KOPT-K1 (cell line): ENCODE data around the gene GRK5.

ENCODE experiments used
- H3K27ac ChIP-seq: fragments of 200-600 bp; sonication (generic); 2 replicates; pipeline ENCODE4 v1.5.1; 2016; ENCODE audit warnings: antibody characterized with exemption, mild to moderate bottlenecking, low read depth, low read length; ENCODE audit not compliant: poor library complexity, severe bottlenecking
- H3K36me3 ChIP-seq: fragments of 200-600 bp; sonication (generic); 2 replicates; pipeline ENCODE4 v1.5.1; 2017; ENCODE audit warnings: antibody characterized with exemption, mild to moderate bottlenecking, low read length, moderate library complexity; ENCODE audit not compliant: insufficient read depth
- H3K9me3 ChIP-seq: fragments of 200-600 bp; sonication (generic); 2 replicates; pipeline ENCODE4 v1.5.1; 2017; ENCODE audit warnings: antibody characterized with exemption, low read length, mild to moderate bottlenecking; ENCODE audit not compliant: insufficient read depth, poor library complexity, severe bottlenecking

Gene GRK5

DNA sequence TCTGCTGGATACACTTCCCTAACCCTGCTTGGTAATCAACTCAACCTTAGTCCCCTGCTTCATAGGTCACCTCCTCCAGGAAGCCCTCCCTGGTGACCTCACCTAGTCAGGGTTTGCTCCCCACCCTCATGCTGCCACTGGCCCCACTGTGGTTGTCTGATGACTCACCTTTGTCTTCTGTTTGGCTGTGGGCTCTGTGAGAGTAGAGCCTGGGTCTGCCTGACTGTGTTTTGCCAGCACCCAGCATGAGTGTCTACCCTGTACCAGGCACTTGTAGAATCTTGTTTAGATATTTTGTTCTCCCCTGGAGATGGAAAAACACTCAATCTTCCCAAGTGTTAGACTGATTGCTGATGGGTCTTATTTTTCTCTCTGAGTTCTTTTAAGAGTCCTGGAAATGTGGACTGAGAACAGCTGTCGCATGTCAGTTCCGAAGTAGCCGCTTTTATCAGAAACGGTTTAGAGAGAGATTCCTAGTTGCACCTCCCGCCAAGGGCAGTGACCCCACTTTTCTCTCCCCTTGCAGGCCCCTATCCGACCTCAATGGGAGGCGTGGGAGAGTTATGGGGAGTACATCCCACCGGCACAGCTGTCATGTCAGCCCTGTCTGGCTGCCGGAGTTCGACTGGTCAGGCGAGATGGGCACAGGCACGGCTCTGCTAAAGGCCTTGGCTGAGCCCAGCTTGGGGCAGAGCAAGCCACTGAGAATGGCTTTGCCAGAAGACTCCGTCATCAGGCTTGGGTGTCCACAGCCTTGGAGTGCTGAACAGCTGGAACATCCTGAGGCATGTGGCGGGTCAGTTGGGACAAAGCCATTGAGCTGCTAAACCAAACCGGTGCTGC is 134.3 kb downstream of the GRK5 start:
- Histone ChIP-seq H3K9me3 (no peaks in the 10 kb centered on the region), H3K36me3 (no peaks in the 10 kb centered on the region), H3K27ac (no peak overlapping the region)

DNA sequence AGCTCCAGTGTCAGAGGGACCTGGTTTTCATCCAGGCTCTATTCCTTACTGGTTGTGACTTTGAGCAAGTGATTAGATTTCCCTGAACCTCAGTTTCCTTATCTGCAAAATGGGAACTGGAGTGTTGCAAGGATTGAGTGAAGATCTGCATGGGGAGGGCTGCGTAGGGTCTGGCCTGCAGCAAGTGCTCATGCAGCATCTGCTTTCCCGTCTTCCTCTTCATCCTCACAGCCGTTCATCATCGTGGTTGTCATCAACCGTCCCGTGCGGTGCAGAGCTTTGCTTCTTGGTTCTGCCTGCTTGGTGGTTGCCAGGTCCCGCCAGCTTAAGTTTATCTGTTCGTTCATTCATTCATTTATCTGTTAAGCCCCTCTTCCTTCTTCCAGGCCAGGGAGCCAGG is 135.0 kb downstream of the GRK5 start:
- H3K9me3 ChIP-seq: no peaks in the 10 kb centered on the region
- no peak overlapping the region for H3K27ac ChIP-seq
- H3K36me3 ChIP-seq: no peaks in the 10 kb centered on the region; the same call in 1 of the 2 replicates

DNA sequence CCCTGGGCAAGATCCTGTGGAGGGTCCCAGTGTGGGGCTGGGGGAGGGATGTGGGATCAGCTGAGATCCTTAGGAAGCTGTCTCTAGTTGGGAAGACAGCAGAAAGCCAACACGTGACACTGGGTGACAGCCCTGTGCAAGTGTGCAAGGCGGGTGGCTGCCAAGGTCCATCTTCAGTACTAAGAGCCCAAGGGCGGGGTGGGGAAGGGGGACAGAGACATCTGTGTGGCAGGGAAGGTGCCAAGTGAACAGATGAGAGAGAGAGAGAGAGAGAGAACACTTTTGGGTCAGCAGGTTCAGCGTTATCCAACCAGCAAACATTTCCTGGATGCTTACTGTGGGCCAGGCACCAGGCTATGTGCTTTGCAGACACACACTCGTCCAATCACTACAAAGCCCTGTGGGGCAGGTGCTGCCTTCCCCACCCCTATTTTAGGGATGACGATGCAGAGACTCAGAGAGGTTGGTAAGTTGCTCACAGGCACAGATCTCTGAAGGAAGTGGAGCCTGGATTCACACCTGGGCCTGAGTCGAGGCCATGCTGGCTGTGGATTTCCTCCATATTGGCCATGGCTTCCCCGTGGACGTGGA is 135.7 kb downstream of the GRK5 start:
- H3K9me3 ChIP-seq: no peaks in the 10 kb centered on the region
- H3K27ac ChIP-seq: no peak overlapping the region
- no peaks in the 10 kb centered on the region; the same call in 1 of the 2 replicates for H3K36me3 ChIP-seq

DNA sequence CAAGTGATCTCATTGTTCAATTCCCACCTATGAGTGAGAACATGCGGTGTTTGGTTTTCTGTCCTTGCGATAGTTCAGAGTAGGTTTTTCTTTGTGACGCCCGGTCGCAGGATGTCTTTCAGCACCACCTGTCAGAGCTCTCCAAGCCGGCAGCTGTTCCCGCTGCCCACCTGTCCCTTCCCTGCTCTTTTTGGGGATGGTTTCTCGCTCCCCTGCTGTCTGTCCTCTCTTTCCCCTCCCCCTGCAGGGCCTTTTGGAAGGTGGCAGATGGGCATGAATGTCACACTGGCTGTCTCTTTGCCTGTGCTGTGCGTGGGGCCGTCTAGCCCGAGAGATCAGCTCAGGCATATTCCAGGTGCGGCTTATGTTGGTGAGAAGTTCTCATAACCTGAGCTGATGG is 137.0 kb downstream of the GRK5 start:
- Histone ChIP-seq H3K36me3 (peaks cover 3% of the 10 kb centered on the region), H3K27ac (no peak overlapping the region), H3K9me3 (no peaks in the 10 kb centered on the region)

DNA sequence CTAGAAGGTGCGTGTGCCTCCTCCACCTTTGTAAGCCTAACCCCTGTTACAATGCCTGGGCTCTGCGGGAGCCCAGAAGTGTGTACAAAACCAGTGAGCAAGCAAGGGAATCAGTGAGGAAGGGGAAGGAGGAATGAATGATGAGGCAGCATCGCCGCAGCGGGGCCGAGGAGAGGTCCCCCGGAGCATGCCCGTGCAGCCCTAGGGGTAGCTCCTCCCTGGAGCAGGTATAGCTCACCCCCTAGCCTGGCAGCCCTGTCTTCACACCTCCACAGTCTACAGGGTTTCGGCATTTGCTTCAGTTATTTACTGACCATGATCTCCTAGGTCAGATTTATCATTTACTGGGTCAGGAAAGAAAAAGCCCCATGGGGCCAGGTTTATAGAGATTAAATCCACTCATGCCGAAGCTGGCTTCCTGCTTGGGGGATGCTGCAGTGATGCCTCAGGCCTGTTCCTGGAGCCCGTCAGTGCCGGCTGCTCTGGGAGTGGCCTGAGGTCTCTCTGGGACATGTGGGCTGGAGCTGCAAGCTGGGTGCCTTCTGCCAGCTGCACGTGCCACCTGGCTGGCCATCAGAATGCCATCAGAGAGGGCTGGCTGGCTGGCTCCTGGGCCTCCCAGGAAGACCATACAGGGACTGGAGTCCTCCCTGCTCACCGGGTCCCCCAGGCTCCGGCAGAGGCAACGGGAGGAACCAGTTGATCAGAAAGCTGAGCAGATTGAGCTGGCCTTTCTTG is 138.9 kb downstream of the GRK5 start:
- peaks cover 17% of the 10 kb centered on the region for H3K9me3 ChIP-seq
- H3K27ac ChIP-seq: no peak overlapping the region
- peaks cover 22% of the 10 kb centered on the region for H3K36me3 ChIP-seq

DNA sequence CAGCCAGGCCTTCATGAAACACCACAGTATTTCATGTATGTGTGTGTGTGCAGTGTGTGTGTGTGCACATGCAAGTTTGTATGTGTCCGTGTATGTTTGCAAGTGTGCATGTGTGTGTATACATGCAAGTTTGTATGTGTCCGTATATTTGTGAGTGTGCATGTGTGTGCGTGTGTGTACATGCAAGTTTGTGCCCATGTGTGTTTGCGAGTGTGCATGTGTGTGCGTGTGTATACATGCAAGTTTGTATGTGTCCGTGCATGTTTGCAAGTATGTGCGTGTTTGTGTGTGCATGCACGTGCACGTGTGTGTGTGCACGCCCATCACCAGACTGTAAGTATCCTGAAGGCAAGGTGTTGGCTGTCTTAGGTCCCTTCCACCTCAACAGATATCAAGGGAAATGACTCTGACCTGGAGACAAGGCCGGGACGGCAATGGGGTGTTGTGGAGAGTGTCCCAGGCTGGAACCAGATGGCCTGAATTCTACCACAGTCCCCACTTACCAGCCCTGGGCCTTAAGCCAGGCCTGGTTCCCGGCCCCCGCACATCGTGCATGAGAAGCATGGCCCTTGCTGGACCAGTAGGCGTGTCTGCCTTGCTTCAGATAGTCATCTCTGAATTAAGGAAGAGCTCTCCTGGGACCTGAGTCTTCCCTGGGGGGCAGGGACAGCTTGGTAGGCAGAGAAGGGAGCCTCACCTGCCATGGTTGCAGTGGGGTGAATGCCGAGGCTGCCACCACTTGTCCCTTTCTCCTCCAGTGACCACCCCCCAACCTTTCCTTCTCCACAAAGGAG is 140.0 kb downstream of the GRK5 start:
- Histone ChIP-seq H3K27ac (no peak overlapping the region), H3K36me3 (peaks cover 31% of the 10 kb centered on the region), H3K9me3 (peaks cover 25% of the 10 kb centered on the region)

DNA sequence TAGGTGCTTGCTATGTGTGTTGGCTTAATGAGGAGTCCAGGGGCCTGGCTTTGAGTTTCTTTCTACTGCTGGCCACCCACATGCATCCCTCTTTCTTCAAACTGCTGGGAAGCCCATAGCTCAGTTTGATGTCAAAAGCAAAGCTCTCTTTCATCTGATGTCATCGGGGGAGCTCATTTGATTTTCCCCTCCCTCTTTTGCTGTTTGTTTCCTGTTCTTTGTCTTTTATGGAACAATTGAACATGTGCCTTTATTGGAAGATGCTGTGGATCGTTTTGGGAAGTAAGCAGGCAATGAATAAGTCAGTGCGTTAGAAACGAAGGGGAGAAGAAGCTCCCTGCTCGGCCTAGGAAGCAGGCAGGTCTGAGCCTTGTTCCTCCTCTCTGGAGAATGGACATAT is 140.7 kb downstream of the GRK5 start:
- no peak overlapping the region for H3K27ac ChIP-seq
- peaks cover 32% of the 10 kb centered on the region for H3K36me3 ChIP-seq
- peaks cover 25% of the 10 kb centered on the region for H3K9me3 ChIP-seq

DNA sequence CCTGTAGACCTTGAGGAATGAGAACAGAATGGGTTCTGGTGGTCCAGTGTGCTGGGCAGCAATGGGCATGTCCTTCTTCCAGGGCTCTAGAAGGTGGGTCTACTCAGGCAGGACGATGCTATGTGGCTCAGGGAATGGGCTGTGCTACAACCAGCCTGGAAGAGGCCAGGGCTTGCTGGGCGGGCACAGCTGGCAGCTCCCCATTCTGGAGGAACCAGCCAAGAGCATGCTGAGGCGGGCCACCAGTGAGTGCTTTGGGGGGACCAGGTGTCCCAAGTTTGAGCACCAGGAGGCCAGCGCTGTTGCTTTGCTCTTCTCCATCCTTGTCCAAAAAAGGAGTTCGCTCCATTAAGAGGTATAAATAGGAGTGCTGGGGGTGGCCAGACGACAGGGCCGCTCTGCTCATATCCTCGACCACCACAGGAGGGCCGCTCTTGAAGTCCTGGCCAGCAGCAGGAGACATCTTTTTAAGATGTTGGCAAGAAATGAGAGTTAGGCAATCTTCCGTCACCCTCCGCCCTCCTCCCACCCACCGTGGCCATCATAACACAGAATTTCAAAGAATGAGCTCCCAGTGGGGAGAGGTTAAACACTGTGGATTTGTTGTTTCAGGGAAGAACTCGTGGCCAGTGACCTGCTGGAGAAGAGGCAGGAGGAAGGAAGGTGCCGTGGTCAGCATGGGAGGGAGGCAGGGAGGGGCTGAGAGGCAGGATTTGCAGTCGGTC is 141.3 kb downstream of the GRK5 start:
- Histone ChIP-seq H3K9me3 (peaks cover 25% of the 10 kb centered on the region), H3K36me3 (peaks cover 32% of the 10 kb centered on the region), H3K27ac (no peak overlapping the region)

DNA sequence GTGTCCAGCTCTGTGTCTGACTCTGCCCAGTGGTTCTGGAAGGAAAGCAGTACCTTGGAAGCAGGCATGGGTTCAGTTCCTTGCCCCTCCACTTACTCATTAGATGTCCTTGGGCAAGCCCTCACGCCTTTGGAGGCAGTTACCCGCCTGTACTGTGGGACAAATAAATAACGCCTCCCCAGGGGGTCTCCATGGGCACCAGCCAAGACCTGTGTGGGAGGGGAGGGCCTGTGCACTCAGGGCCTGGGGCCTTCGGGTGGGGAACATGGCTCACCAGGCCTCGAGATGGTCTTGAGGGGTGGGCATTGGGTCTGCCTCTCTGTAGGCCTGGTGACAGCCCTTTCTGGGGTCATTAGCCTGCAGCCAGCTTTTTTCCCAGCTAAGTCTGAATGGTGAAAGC is 142.0 kb downstream of the GRK5 start:
- no peak overlapping the region for H3K27ac ChIP-seq
- H3K9me3 ChIP-seq: peaks cover 25% of the 10 kb centered on the region
- H3K36me3 ChIP-seq: peaks cover 32% of the 10 kb centered on the region

DNA sequence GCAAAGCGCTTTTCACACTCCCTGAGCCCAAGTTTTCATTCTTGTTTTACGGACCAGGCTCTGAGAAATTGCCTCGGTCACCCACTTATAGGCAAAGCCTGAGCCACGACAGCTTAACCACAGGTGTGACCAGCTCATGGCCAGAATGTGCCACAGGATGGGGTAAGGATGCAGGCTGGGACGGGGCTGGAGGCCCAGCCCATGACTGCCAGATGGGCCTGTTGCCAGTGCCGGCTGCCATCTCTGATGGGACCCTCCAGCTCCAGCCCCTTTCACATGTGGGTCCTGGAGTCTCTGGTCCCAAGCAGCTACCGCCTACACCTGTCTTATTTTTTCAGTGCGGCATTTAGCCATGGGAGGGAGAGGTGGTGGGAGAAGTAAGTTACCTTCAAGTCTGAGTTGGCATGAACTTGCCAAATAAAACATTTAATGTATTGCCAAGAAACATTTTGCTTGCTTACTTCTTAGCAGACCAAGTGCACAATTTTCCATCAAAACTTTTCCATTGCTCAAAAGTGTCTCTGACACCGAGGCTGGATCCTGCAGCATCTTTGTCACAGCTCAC is 142.6 kb downstream of the GRK5 start:
- H3K27ac ChIP-seq: no peak overlapping the region

DNA sequence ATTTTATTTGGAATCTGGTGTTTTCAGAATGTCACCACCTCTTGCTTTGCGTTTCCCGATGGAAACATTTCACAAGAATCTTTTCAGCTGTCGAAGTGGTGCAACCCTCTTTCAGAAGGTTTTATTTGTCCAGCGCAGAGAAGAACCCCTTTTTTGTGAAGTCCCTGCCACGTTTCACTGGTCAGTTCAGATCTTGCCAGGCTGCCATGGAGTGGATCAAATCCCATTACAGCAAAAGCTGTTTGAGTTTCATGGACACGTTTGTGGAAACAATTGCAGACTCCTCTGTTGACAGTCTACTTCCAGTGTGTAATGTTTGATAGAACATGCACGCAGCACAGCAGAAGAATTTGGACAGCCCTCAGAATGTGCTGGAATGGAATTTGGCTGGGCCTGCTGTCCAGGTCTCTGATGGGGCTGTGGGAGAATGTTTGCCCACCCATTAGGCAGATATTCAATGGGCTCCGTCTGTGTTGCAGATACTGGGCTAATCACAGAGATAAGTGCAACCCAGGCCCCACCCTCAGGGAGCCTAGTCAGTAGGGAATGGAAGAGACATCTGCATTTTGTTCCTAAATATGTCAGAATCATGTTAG is 143.2 kb downstream of the GRK5 start:
- Histone ChIP-seq H3K9me3 (peaks cover 33% of the 10 kb centered on the region), H3K27ac (no peak overlapping the region), H3K36me3 (peaks cover 32% of the 10 kb centered on the region)

More for the DNA sequence above, 142.6 kb downstream of the GRK5 start:
- H3K36me3 ChIP-seq: peaks cover 32% of the 10 kb centered on the region
- peaks cover 27% of the 10 kb centered on the region for H3K9me3 ChIP-seq

DNA sequence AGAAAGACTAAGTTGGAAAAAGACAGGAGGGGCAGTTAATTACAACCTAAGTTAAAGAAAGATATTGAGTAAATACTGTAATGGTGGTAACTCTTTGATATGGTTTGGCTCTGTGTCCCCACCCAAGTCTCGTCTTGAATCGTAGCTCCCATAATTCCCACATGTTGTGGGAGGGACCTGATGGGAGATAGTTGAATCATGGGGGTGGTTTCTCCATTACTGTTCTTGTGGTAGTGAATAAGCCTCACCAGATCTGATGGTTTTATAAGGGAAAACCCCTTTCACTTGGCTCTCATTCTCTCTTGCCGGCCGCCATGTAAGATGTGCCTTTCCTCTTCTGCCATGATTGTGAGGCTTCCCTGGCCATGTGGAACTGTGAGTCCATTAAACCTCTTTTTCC is 143.8 kb downstream of the GRK5 start:
- Histone ChIP-seq H3K36me3 (peaks cover 32% of the 10 kb centered on the region), H3K27ac (no peak overlapping the region), H3K9me3 (peaks cover 39% of the 10 kb centered on the region)

DNA sequence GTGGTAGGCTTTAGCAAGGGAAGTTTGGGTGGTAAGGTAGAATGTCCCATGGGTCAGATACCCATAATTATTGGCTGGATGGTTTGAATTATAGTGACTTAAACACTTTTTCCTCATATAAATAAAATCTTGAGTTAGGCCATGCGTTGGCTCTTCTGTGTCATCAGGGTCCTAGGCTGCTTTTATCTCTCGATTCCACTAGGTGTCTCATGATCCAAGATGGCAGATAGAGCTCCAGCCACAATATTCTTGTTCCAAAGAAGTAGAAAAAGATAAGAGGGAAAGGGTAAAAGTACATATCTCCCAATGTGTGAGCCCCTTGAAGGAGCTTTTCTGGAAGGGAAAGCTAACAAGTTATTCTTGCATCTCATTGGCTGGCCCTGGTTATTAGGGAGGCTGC is 144.7 kb downstream of the GRK5 start:
- Histone ChIP-seq H3K36me3 (peaks cover 32% of the 10 kb centered on the region), H3K9me3 (peaks cover 43% of the 10 kb centered on the region), H3K27ac (no peak overlapping the region)

DNA sequence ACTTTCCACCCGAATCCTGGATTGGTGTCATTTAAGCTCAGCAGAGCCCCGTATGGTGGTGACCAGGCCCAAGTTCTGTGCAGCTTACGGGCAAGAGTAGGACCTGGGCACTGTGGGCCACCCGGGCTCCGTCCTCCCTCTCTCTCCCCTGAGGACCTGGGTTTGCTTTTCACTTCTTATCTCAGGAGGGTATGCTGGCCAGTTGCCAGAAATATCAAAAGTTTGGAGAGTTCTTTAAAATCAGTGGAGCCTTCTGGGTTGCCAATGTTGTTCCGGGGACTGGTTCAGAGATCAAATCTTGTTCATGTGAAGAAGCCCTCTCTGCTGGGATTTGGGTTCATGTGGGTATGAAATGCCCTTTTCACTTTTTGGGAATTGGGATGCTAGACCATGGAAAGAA is 145.4 kb downstream of the GRK5 start:
- H3K36me3 ChIP-seq: peaks cover 32% of the 10 kb centered on the region
- H3K27ac ChIP-seq: no peak overlapping the region
- H3K9me3 ChIP-seq: peaks cover 43% of the 10 kb centered on the region
